ENCODE results near the gene LRP1. TPM values are rescaled to one million over a fixed set of nuclear protein-coding genes. Genes with fewer than 3 reads are reported as not detected.

Gene LRP1
- total and polyA plus RNA-seq, 4 donors = 87.5 to 375 (median 139) TPM

DNA sequence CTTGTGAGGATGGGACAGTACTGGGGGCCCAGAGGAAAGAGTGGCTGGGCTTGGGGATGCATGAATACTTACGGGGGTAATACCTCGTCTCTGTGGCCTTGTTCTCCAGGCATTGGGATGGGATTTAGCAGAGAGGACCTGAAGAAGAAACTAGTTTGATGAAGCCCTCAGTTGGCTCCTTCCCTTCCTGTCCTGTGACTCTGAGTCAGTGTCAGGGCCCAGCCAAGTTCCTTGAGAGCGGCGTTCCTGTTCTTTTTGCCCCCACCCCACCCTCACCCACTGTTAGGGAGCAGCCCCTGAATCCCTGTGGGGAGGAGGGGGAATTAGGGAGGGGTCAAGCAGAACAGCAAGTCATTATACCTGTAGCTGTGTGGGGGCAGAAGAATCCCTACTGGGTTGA lies 24.4 kb downstream of the LRP1 start:
- DNase-seq (ENCODE audit: low spot score) = no peak
- peaks cover 13 to 33% (median 28%) of the 10 kb centered on the region in 4 donors for H3K36me3 ChIP-seq (ENCODE audit: control insufficient read depth in 4 of 4, insufficient read depth in 3 of 4, low read depth in 1 of 4, low read length in 3 of 4)
- WGBS = 85% methylated on average over 4 of the region's 4 CpGs
- H3K27me3 ChIP-seq (ENCODE audit: control insufficient read depth in 4 of 4, insufficient read depth in 4 of 4, low read length in 3 of 4) = no peaks in the 10 kb centered on the region
- no peak overlapping the region for H3K9ac ChIP-seq (ENCODE audit: low read depth in 1 of 2, low read length in 2 of 2)
- peaks cover 31 to 73% (median 63%) of the 10 kb centered on the region in 4 donors for H3K4me1 ChIP-seq (ENCODE audit: control insufficient read depth in 4 of 4, insufficient read depth in 4 of 4, low read length in 3 of 4)
- no peak overlapping the region for H3K4me3 ChIP-seq (ENCODE audit: low read depth in 1 of 3, low read length in 3 of 3)
- TF ChIP-seq GABPA (IDR thresholded peaks at IDR 0.05 in 1 of 2, conservative IDR thresholded peaks at IDR 0.05 in 1 of 2) (no peak), HNF4A (conservative IDR thresholded peaks at IDR 0.05) (no peak), NR2F2 (IDR thresholded peaks at IDR 0.05) (no peak), JUND (IDR thresholded peaks at IDR 0.05) (peak in 1 of 2 donors; percentile 21)
- TF ChIP-seq, protein P1, sequence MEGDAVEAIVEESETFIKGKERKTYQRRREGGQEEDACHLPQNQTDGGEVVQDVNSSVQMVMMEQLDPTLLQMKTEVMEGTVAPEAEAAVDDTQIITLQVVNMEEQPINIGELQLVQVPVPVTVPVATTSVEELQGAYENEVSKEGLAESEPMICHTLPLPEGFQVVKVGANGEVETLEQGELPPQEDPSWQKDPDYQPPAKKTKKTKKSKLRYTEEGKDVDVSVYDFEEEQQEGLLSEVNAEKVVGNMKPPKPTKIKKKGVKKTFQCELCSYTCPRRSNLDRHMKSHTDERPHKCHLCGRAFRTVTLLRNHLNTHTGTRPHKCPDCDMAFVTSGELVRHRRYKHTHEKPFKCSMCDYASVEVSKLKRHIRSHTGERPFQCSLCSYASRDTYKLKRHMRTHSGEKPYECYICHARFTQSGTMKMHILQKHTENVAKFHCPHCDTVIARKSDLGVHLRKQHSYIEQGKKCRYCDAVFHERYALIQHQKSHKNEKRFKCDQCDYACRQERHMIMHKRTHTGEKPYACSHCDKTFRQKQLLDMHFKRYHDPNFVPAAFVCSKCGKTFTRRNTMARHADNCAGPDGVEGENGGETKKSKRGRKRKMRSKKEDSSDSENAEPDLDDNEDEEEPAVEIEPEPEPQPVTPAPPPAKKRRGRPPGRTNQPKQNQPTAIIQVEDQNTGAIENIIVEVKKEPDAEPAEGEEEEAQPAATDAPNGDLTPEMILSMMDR (IDR thresholded peaks at IDR 0.05; ENCODE audit: low read depth, low read length, missing input control) = no peak
- no peaks in the 10 kb centered on the region for H3K9me3 ChIP-seq (ENCODE audit: control insufficient read depth in 4 of 4, low read length in 3 of 4)
- peak overlapping the region; percentile 61 to 79 for H3K27ac ChIP-seq (ENCODE audit: low read depth in 1 of 2, low read length in 2 of 2)

DNA sequence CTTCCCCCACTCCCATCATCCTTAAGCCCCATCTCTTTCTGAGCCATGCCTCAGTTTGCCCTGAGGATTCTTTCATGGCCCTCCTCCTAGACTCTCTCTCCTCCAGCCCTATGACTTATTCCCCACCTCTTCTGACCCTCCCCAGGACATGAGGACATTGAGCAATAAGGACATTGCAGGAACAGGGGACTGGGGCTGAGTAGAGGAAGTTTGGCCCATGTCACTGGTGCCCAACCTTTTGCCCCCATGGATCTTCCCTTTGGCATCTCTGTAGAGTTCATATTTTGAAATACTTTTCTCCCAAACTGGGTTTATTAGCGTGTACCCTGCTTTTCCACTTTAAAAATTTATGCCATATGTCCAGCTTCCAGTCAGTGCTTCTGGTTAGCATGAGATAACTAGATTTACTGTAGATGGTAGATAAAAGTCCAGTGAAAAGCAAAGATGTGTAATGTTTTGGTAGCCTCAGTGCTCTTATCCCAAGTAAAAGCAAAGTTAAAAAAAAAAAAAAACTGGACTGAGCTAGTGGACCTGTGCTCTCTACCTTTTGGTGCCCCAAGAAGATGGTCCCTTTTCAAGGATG lies 25.2 kb downstream of the LRP1 start:
- H3K9me3 ChIP-seq (ENCODE audit: control insufficient read depth in 4 of 4, low read length in 3 of 4) = no peaks in the 10 kb centered on the region
- H3K27me3 ChIP-seq (ENCODE audit: control insufficient read depth in 4 of 4, insufficient read depth in 4 of 4, low read length in 3 of 4) = no peaks in the 10 kb centered on the region
- peak in 1 of 2 donors; percentile 40 for TF ChIP-seq EGR1 (IDR thresholded peaks at IDR 0.05; ENCODE audit: low read depth in 2 of 2)
- no peak for TF ChIP-seq FOXA2 (IDR thresholded peaks at IDR 0.05)
- peak; percentile 80 to 86 for TF ChIP-seq RXRA (IDR thresholded peaks at IDR 0.05)
- peak in 1 of 2 donors; percentile 35 for TF ChIP-seq JUND (IDR thresholded peaks at IDR 0.05)
- peak; percentile 78 to 83 for TF ChIP-seq HNF4A (conservative IDR thresholded peaks at IDR 0.05)
- TF ChIP-seq FOXA1 (IDR thresholded peaks at IDR 0.05) = no peak
- TF ChIP-seq SP1 (IDR thresholded peaks at IDR 0.05) = peak; percentile 41
- TF ChIP-seq, protein P2, sequence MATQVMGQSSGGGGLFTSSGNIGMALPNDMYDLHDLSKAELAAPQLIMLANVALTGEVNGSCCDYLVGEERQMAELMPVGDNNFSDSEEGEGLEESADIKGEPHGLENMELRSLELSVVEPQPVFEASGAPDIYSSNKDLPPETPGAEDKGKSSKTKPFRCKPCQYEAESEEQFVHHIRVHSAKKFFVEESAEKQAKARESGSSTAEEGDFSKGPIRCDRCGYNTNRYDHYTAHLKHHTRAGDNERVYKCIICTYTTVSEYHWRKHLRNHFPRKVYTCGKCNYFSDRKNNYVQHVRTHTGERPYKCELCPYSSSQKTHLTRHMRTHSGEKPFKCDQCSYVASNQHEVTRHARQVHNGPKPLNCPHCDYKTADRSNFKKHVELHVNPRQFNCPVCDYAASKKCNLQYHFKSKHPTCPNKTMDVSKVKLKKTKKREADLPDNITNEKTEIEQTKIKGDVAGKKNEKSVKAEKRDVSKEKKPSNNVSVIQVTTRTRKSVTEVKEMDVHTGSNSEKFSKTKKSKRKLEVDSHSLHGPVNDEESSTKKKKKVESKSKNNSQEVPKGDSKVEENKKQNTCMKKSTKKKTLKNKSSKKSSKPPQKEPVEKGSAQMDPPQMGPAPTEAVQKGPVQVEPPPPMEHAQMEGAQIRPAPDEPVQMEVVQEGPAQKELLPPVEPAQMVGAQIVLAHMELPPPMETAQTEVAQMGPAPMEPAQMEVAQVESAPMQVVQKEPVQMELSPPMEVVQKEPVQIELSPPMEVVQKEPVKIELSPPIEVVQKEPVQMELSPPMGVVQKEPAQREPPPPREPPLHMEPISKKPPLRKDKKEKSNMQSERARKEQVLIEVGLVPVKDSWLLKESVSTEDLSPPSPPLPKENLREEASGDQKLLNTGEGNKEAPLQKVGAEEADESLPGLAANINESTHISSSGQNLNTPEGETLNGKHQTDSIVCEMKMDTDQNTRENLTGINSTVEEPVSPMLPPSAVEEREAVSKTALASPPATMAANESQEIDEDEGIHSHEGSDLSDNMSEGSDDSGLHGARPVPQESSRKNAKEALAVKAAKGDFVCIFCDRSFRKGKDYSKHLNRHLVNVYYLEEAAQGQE (IDR thresholded peaks at IDR 0.05) = no peak
- TF ChIP-seq HNF4G (IDR thresholded peaks at IDR 0.05) = peak; percentile 37
- TF ChIP-seq RAD21 (IDR thresholded peaks at IDR 0.05) = peak; percentile 13 to 14
- TF ChIP-seq, protein P3, sequence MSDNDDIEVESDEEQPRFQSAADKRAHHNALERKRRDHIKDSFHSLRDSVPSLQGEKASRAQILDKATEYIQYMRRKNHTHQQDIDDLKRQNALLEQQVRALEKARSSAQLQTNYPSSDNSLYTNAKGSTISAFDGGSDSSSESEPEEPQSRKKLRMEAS (IDR thresholded peaks at IDR 0.05) = peak; percentile 65
- H3K4me1 ChIP-seq (ENCODE audit: control insufficient read depth in 4 of 4, insufficient read depth in 4 of 4, low read length in 3 of 4) = peaks cover 30 to 70% (median 54%) of the 10 kb centered on the region in 4 donors
- peaks cover 19 to 39% (median 35%) of the 10 kb centered on the region in 4 donors for H3K36me3 ChIP-seq (ENCODE audit: control insufficient read depth in 4 of 4, insufficient read depth in 3 of 4, low read depth in 1 of 4, low read length in 3 of 4)
- 29% methylated on average over 1 of the region's 1 CpG for WGBS
- no peak for DNase-seq (ENCODE audit: low spot score)
- no peak overlapping the region for H3K4me3 ChIP-seq (ENCODE audit: low read depth in 1 of 3, low read length in 3 of 3)
- H3K27ac ChIP-seq (ENCODE audit: low read depth in 1 of 2, low read length in 2 of 2) = peak overlapping the region; percentile 61 to 79
- no peak overlapping the region for H3K9ac ChIP-seq (ENCODE audit: low read depth in 1 of 2, low read length in 2 of 2)
